Loucy (cell line): ENCODE data around the gene OSGIN1.

Experiments
- H2AFZ ChIP-seq: fragments of 200-600 bp; sonication (generic); 2 replicates; pipeline ENCODE4 v1.6.0; 2016; ENCODE audit warnings: antibody characterized with exemption, mild to moderate bottlenecking, low read length, moderate library complexity
- H3F3A ChIP-seq: fragments of 200-600 bp; 2 replicates; pipeline ENCODE4 v1.6.0; 2016; ENCODE audit warnings: antibody characterized with exemption, low read depth, mild to moderate bottlenecking
- H3K27me3 ChIP-seq: fragments of 200-600 bp; sonication (generic); 2 replicates; pipeline ENCODE4 v1.6.1; 2014; ENCODE audit warnings: low read length, mild to moderate bottlenecking; ENCODE audit not compliant: insufficient read depth, poor library complexity, severe bottlenecking
- H3K36me3 ChIP-seq: fragments of 200-600 bp; sonication (generic); 2 replicates; pipeline ENCODE4 v1.6.1; 2016; ENCODE audit warnings: low read length; ENCODE audit not compliant: insufficient read depth
- H3K4me1 ChIP-seq: fragments of 200-600 bp; sonication (generic); 2 replicates; pipeline ENCODE4 v1.5.1; 2014; ENCODE audit warnings: low read length, mild to moderate bottlenecking; ENCODE audit not compliant: insufficient read depth, poor library complexity, severe bottlenecking
- H3K4me2 ChIP-seq: fragments of 200-600 bp; sonication (generic); 2 replicates; pipeline ENCODE4 v1.6.0; 2014; ENCODE audit warnings: antibody characterized with exemption, low read length, low read depth, mild to moderate bottlenecking; ENCODE audit not compliant: poor library complexity, severe bottlenecking
- H3K4me3 ChIP-seq: fragments of 200-600 bp; sonication (generic); 2 replicates; pipeline ENCODE4 v1.5.1; 2014; ENCODE audit warnings: low read length, mild to moderate bottlenecking, mixed read lengths; ENCODE audit not compliant: poor library complexity, severe bottlenecking
- H3K79me2 ChIP-seq: fragments of 200-600 bp; sonication (generic); 2 replicates; pipeline ENCODE4 v1.6.1; 2014; ENCODE audit warnings: low read length; ENCODE audit not compliant: insufficient read depth
- H3K9ac ChIP-seq: fragments of 200-600 bp; sonication (generic); 2 replicates; pipeline ENCODE4 v1.6.0; 2014; ENCODE audit warnings: mild to moderate bottlenecking, low read depth, low read length, moderate library complexity; ENCODE audit not compliant: poor library complexity, severe bottlenecking
- H3K9me2 ChIP-seq: fragments of 200-600 bp; sonication (generic); replicated peaks from 2 replicates; pipeline ENCODE4 v1.6.1; 2016; ENCODE audit warnings: low read depth, low read length, mixed read lengths
- H3K9me3 ChIP-seq: fragments of 200-600 bp; sonication (generic); 2 replicates; pipeline ENCODE4 v1.6.1; 2014; ENCODE audit warnings: mild to moderate bottlenecking, antibody characterized with exemption, low read length, low read depth; ENCODE audit not compliant: insufficient read depth
- H4K20me1 ChIP-seq: fragments of 200-600 bp; sonication (generic); 2 replicates; pipeline ENCODE4 v1.6.0; 2014; ENCODE audit warnings: antibody characterized with exemption, low read length, mild to moderate bottlenecking; ENCODE audit not compliant: insufficient read depth, poor library complexity, severe bottlenecking
- EZH2phosphoT487 ChIP-seq: fragments of 200-600 bp; IDR thresholded peaks from 2 replicates; pipeline ENCODE4 v1.6.1; 2018; ENCODE audit warnings: antibody characterized with exemption, mild to moderate bottlenecking, moderate library complexity, borderline replicate concordance
- TF ChIP-seq, protein P1 (sequence below): fragments of 200-600 bp; sonication (generic); conservative IDR thresholded peaks from 2 replicates; pipeline ENCODE4 v1.5.1; 2014; ENCODE audit warnings: mild to moderate bottlenecking, antibody characterized with exemption, low read length

Gene OSGIN1

DNA sequence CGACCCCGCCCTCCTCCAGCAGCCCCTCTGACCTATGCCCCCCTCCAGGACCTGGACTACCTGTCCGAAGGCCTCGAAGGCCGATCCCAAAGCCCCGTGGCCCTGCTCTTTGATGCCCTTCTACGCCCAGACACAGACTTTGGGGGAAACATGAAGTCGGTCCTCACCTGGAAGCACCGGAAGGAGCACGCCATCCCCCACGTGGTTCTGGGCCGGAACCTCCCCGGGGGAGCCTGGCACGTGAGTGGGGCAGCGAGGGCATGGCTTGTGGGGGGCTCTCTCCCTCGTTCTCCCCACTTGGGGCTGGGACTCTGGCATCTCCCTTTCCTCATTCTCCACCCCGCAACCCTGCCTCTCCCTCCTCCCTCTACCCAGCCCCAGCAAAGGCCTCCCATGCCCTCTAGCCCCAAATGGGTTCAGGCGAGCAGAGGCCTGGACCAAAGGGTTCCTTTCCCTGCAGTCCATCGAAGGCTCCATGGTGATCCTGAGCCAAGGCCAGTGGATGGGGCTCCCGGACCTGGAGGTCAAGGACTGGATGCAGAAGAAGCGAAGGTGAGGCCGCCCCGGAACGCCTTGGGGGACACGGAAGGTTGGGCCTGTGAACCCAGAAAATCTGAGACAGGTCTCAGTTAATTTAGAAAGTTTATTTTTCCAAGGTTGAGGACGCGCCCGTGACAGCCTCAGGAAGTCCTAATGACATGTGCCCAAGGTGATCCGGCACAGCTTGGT lies 7.6 kb downstream of the OSGIN1 start:
- H2AFZ ChIP-seq: no peak overlapping the region
- H3K4me3 ChIP-seq: no peak overlapping the region
- no peaks in the 10 kb centered on the region for H3K4me1 ChIP-seq
- no peak overlapping the region for H3K4me2 ChIP-seq
- H3K27me3 ChIP-seq: no peaks in the 10 kb centered on the region
- H3K36me3 ChIP-seq: no peaks in the 10 kb centered on the region
- no peaks in the 10 kb centered on the region for H3K79me2 ChIP-seq
- no peak overlapping the region for H3K9ac ChIP-seq
- no peaks in the 10 kb centered on the region for H4K20me1 ChIP-seq
- no peaks in the 10 kb centered on the region for H3F3A ChIP-seq
- TF ChIP-seq, protein P1, sequence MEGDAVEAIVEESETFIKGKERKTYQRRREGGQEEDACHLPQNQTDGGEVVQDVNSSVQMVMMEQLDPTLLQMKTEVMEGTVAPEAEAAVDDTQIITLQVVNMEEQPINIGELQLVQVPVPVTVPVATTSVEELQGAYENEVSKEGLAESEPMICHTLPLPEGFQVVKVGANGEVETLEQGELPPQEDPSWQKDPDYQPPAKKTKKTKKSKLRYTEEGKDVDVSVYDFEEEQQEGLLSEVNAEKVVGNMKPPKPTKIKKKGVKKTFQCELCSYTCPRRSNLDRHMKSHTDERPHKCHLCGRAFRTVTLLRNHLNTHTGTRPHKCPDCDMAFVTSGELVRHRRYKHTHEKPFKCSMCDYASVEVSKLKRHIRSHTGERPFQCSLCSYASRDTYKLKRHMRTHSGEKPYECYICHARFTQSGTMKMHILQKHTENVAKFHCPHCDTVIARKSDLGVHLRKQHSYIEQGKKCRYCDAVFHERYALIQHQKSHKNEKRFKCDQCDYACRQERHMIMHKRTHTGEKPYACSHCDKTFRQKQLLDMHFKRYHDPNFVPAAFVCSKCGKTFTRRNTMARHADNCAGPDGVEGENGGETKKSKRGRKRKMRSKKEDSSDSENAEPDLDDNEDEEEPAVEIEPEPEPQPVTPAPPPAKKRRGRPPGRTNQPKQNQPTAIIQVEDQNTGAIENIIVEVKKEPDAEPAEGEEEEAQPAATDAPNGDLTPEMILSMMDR: no peak
- TF ChIP-seq EZH2phosphoT487: no peak
- H3K9me2 ChIP-seq: no peaks in the 10 kb centered on the region
- H3K9me3 ChIP-seq: no peaks in the 10 kb centered on the region

DNA sequence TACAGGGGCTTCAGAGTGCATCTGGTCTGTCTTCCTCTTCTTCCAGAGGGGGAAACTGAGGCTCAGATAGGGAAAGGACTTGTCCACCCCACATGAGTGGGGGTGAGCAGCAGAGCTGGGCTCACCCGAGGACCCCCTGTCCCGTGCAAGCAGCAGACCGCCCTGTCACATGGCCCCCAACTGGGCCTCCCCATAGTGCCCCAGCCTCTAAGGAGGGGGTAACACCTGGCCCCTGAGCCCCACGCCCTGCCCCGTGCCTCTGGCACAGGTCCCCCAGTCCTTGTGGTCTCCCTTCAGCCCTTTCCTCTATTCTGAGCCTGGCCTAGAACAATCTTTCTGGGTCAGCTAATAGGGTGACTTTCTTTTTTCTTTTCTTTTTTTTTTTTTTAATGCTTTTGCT lies 8.6 kb downstream of the OSGIN1 start:
- no peak for TF ChIP-seq EZH2phosphoT487
- TF ChIP-seq, protein P1: no peak
- no peak overlapping the region for H2AFZ ChIP-seq
- no peaks in the 10 kb centered on the region for H3K9me3 ChIP-seq
- H3F3A ChIP-seq: no peaks in the 10 kb centered on the region
- H3K4me1 ChIP-seq: no peaks in the 10 kb centered on the region
- H3K9me2 ChIP-seq: no peaks in the 10 kb centered on the region
- H3K79me2 ChIP-seq: no peaks in the 10 kb centered on the region
- H3K27me3 ChIP-seq: no peaks in the 10 kb centered on the region
- H3K9ac ChIP-seq: no peak overlapping the region
- no peak overlapping the region for H3K4me2 ChIP-seq
- H3K36me3 ChIP-seq: no peaks in the 10 kb centered on the region
- H3K4me3 ChIP-seq: no peak overlapping the region
- H4K20me1 ChIP-seq: no peaks in the 10 kb centered on the region

DNA sequence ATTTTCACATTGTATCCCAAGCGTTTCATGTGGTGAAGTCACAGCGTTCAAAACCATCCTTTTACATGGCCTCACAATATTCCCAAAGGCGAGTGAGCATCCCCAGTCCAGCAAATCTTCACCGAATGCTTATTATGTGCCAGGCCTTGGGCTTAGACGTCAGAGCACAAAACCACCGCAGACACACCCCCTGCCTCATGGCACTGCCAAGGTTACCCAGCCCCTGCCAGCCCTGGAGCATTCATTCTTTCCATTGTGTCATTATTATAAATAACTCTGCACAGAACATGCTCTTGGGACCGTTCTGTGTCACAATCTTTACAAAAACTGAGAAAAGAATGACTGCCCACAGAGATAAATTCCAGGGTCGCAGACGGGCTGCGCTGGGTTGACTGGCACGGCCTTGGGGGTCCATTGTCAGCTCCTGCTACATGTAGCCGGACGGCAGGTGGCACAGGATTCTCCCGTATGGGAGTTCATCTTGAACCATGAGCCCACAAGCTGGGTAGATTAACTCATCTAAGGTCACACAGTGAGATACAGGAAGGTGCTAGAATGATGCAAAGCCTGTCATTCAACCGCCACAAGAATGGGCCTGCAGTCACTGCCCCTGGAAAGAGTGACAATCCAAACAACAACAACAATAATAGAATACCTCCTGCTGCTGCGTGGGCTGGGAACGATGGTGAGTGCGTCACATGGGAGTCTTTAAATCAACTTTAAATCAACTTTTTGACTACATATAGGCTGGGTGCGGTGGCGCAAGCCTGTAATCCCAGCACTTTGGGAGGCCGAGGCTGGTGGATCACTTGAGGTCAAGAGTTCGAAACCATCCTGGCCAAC lies 10.5 kb downstream of the OSGIN1 start:
- H3K79me2 ChIP-seq: no peaks in the 10 kb centered on the region
- H4K20me1 ChIP-seq: no peaks in the 10 kb centered on the region
- no peak overlapping the region for H2AFZ ChIP-seq
- H3K4me2 ChIP-seq: no peak overlapping the region
- no peaks in the 10 kb centered on the region for H3K27me3 ChIP-seq
- H3F3A ChIP-seq: no peaks in the 10 kb centered on the region
- no peak overlapping the region for H3K9ac ChIP-seq
- H3K4me3 ChIP-seq: no peak overlapping the region
- no peaks in the 10 kb centered on the region for H3K9me2 ChIP-seq
- no peaks in the 10 kb centered on the region for H3K9me3 ChIP-seq
- H3K36me3 ChIP-seq: no peaks in the 10 kb centered on the region
- TF ChIP-seq, protein P1: no peak
- H3K4me1 ChIP-seq: no peaks in the 10 kb centered on the region
